Measurements from ENCODE around the gene HVCN1.

- peak in 1 of 3 donors; percentile 9 for TF ChIP-seq POLR2A (IDR thresholded peaks at IDR 0.05)
- TF ChIP-seq CTCF (IDR thresholded peaks at IDR 0.05 in 8 of 11, conservative IDR thresholded peaks at IDR 0.05 in 3 of 11) = no peak
These were observed at the start of gene HVCN1 for GRCh38 chr12:110688446-110689280.
